Fibroblast of lung (primary cell): ENCODE results near the gene FMNL2.

Experiments used
- EZH2 ChIP-seq: IDR thresholded peaks from 2 replicates; pipeline ENCODE4 v1.5.1; 2012; ENCODE audit warnings: low read length, control low read depth, mild to moderate bottlenecking; ENCODE audit errors: missing control alignments
- TF ChIP-seq, protein P1 (sequence below), 2 donors: IDR thresholded peaks in 1 of 2; conservative IDR thresholded peaks in 1 of 2; 1 replicate in 1 of 2; 2 replicates in 1 of 2; pipeline ENCODE4 v1.5.1; 2011 to 2012; ENCODE audit warnings: low read length in 2 of 2, control low read depth in 1 of 2, inconsistent platforms in 1 of 2, low read depth in 1 of 2, mild to moderate bottlenecking in 1 of 2

DNA sequence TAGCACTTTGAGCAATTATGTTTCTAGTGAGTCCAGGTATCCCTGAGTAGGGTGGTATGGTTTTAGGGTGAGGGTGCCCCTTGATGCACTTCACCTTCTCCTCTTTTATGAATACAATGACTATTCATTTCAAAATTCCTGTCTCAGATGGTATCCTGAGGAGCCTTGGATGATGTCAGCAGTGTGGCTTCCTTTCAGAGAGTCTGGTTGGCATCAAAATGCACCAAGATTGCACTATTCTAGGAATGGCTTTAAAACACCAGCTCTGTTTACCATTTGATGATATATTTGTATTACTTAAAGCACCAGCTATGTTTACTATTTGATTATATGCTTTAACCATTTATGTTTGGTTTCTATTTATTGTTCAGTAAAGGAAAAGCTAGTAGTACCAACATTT, 141.0 kb downstream of the FMNL2 start:
- TF ChIP-seq, protein P1, sequence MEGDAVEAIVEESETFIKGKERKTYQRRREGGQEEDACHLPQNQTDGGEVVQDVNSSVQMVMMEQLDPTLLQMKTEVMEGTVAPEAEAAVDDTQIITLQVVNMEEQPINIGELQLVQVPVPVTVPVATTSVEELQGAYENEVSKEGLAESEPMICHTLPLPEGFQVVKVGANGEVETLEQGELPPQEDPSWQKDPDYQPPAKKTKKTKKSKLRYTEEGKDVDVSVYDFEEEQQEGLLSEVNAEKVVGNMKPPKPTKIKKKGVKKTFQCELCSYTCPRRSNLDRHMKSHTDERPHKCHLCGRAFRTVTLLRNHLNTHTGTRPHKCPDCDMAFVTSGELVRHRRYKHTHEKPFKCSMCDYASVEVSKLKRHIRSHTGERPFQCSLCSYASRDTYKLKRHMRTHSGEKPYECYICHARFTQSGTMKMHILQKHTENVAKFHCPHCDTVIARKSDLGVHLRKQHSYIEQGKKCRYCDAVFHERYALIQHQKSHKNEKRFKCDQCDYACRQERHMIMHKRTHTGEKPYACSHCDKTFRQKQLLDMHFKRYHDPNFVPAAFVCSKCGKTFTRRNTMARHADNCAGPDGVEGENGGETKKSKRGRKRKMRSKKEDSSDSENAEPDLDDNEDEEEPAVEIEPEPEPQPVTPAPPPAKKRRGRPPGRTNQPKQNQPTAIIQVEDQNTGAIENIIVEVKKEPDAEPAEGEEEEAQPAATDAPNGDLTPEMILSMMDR (conservative IDR thresholded peaks at IDR 0.05 in 1 of 2, IDR thresholded peaks at IDR 0.05 in 1 of 2; ENCODE audit: low read depth in 1 of 2, low read length in 2 of 2), result no peak
- no peak for TF ChIP-seq EZH2
